Activated T-cell treated with anti-CD3 and anti-CD28 coated beads, Interleukin-2, amount 50 U/mL, for 48 hours (primary cell): ENCODE results near the gene ZNF318.
"Not testable (repeated sequence)": the region's sequence is repeated elsewhere in the genome, so short reads cannot be mapped to it uniquely, and the experiment has no call there.

ENCODE experiments used
- DNase-seq, 2 experiments: peaks; one replicate each; pipeline ENCODE4 v3.0.0-alpha.2; 2020

ZNF318 gene

GRCh38 chr6:43369174-43370002, at the start of gene ZNF318:
Gene ZNF318, minus strand, starts transcription at chr6:43369647. Its CDS starts 282 bp downstream, at chr6:43369365.
- DNase-seq: peak; percentile 93 to 94

- no peak for DNase-seq
These were observed 47.5 kb upstream of the ZNF318 start for GRCh38 chr6:43416935-43417334.

- DNase-seq: not testable (repeated sequence)
These were observed 45.8 kb upstream of the ZNF318 start for GRCh38 chr6:43415275-43415674.

GRCh38 chr6:43413002-43413401, 43.6 kb upstream of the ZNF318 start:
- no peak for DNase-seq

GRCh38 chr6:43412541-43412940, 43.1 kb upstream of the ZNF318 start:
- DNase-seq: no peak

- DNase-seq: not testable (repeated sequence)
These were observed 41.3 kb upstream of the ZNF318 start for GRCh38 chr6:43410776-43411175.

GRCh38 chr6:43408259-43408658, 38.8 kb upstream of the ZNF318 start:
- DNase-seq: no peak

GRCh38 chr6:43407296-43407695, 37.8 kb upstream of the ZNF318 start:
- no peak for DNase-seq

GRCh38 chr6:43405354-43405753, 35.9 kb upstream of the ZNF318 start:
- DNase-seq: no peak

- DNase-seq: no peak
These were observed 33.4 kb upstream of the ZNF318 start for GRCh38 chr6:43402820-43403219.

- DNase-seq: no peak
These were observed 32.3 kb upstream of the ZNF318 start for GRCh38 chr6:43401730-43402129.

GRCh38 chr6:43399932-43400487, 30.6 kb upstream of the ZNF318 start:
- DNase-seq: no peak

- no peak for DNase-seq
These were observed 27.1 kb upstream of the ZNF318 start for GRCh38 chr6:43396408-43397149.

- no peak for DNase-seq
These were observed 26.3 kb upstream of the ZNF318 start for GRCh38 chr6:43395776-43396175.

- no peak for DNase-seq
These were observed 25.5 kb upstream of the ZNF318 start for GRCh38 chr6:43394982-43395381.

- no peak for DNase-seq
These were observed 24.2 kb upstream of the ZNF318 start for GRCh38 chr6:43393602-43394001.

GRCh38 chr6:43393133-43393532, 23.7 kb upstream of the ZNF318 start:
- not testable (repeated sequence) for DNase-seq

GRCh38 chr6:43391440-43392031, 22.1 kb upstream of the ZNF318 start:
- peak; percentile 52 for DNase-seq

GRCh38 chr6:43390753-43391439, 21.4 kb upstream of the ZNF318 start:
- DNase-seq: not testable (repeated sequence)

GRCh38 chr6:43389730-43390295, 20.4 kb upstream of the ZNF318 start:
- DNase-seq: no peak

- no peak for DNase-seq
These were observed 17.0 kb upstream of the ZNF318 start for GRCh38 chr6:43386492-43386891.

- no peak for DNase-seq
These were observed 13.7 kb upstream of the ZNF318 start for GRCh38 chr6:43383021-43383667.
